CD4-positive, alpha-beta T cell treated with Interleukin-15 for 4 hours (primary cell): Measurements from ENCODE around the gene SETBP1.

Experiments
- DNase-seq: peaks from one replicate; pipeline ENCODE4 v3.0.0-alpha.2; 2020; ENCODE audit warnings: low spot score

SETBP1 gene

DNA sequence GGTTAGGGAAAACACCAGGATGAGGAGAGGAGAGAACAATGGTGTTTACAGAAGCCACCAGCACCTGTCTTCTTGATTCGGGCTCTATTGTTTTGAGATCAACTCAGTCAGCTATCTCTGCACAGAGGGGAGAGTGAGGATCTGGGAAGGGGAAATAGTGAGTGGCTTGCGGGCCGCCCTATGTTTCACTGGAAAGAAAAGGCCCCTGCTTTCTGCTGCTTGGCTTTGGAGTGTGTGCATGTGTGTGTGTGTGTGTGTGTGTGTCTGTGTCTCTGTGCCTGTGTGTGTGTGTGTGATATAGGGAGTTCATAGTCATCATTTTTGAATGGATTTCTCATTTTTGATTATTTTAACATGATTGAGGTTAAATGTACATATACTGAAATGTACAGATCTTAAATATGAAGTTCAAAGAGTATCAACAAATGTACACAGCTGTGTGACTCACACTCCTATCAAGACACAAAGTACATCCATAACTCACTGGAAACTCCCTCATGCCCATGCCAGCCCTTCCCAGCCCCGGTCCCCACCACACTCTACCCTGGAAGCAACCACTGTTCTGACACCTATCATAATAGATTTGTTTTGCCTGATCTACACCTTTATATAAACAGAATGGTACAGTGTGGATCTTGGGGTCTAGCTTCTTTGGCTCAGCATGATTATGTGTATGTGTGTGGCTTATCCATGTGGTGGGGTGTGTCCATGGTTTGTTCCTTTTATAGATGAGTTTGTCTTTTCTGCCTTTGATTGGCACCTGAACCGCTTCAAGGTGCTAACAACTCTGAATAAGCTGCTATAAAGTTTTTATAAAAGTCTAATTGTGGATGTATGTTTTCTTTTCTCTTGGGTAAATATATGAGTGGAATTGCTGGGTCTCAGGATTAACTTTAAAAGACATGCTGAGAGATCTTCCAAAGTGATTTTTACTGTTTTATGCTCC is 258.3 kb downstream of the SETBP1 start:
- DNase-seq: no peak

- no peak for DNase-seq
These were observed 260.8 kb downstream of the SETBP1 start for GRCh38 chr18:44941516-44941915.

DNA sequence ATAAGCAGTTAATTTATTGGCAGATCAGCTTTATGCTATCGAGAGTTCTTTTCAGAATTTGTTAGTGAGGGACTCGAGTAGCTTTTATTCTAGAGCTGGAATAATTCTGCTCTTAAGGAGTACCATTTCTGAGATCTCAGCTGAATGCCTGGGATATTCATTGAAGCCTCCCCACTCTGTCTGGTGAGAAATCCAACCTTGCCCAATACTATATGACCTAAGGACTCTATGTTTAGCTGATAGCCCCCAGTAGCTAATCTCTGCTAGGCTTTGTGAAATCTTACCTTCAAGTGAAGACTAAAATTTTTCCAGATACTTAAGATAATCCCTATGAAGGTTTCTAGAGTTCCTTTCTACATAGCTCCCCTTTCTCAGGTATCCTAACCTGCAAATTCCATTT is 261.4 kb downstream of the SETBP1 start:
- DNase-seq: no peak

DNA sequence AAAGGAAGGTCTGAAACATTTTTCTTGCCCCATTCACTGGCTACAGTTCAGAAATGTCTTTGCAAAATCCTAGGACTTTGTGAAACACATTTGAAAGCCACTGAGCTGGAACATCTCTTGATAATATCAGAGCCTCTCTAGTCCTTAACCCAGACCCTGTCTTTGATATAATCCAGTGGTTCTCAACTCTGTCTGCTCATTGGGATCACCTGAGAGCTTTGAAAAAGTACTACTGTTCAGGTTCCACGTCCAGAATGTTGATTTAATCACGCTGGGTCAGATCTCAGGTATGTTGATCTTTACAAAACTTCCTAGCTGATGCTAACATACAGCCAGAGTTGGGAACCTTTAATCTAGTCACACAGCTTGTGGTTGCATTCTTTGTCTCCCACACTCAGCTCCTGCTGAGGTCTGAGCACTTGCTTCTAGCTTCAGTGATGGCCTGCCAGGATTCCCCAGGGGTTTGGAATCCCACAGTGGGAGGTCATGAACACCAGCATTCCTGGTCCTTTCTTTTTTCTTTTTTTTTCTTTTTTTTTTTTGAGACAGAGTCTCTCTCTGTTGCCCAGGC is 262.7 kb downstream of the SETBP1 start:
- DNase-seq: no peak

DNA sequence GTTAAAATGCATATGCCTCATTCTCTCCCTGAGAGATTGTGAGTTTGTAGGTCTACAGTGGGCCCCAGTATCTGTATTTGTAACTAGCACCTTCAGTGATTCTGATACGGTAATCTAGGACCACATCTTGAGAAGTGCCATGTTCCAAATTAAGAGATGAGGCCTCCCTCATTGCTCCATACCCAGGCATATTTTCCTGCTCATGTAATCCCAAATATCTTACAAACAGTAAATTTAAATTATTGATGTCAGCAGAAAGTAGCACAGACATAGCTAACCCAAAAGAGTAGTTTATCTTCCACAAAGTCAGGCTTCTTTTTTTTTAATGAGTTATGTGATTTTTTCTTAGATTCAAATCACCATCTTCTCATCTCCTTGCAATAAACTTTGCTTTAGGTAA is 263.8 kb downstream of the SETBP1 start:
- DNase-seq: no peak

GRCh38 chr18:44945888-44946401 is 265.3 kb downstream of the SETBP1 start:
- no peak for DNase-seq

GRCh38 chr18:44946529-44947113 is 265.9 kb downstream of the SETBP1 start:
- DNase-seq: no peak

- no peak for DNase-seq
These were observed 269.3 kb downstream of the SETBP1 start for GRCh38 chr18:44949967-44950366.

- no peak for DNase-seq
These were observed 270.1 kb downstream of the SETBP1 start for GRCh38 chr18:44950685-44951195.

- no peak for DNase-seq
These were observed 271.1 kb downstream of the SETBP1 start for GRCh38 chr18:44951748-44952147.

DNA sequence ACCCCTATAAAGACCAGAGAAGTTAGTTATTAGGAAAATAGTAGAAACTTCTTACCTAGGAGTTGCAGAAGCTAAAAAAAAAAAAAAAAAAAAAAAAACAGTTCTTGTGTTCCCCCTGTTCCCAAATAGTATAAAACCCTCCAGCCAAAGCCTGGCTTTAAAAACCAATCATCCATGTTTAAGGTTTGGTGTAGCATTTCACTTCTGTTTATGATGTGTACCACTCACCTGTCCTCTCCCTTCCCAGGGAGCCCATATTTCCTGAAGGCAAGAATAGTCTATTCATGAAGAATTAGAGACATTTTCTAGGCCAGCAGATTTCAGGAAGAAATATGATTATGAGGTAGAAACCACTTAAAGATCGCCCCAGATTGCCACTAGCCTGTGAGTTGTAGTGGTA is 273.6 kb downstream of the SETBP1 start:
- no peak for DNase-seq

- DNase-seq: no peak
These were observed 275.1 kb downstream of the SETBP1 start for GRCh38 chr18:44955825-44956224.

- no peak for DNase-seq
These were observed 276.3 kb downstream of the SETBP1 start for GRCh38 chr18:44957025-44957424.

DNA sequence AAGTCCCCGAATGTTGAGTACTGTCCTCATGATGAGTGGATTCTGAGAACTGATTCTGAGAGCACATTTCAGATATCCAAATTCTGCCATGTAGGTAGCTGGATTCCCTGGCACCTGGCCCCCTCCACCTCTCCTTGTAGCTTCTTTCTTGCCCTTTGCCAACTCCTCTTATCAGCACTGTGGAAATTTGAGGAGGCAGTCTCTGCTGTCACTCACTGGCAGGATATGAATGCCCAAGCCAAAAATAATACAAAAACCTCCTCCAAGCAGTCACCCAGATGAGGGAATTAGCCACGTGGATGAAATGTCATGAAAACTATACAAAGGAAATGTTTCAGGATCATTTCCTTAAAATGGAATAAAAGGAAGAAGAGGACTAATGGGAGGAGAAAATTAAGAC is 276.8 kb downstream of the SETBP1 start:
- no peak for DNase-seq

DNA sequence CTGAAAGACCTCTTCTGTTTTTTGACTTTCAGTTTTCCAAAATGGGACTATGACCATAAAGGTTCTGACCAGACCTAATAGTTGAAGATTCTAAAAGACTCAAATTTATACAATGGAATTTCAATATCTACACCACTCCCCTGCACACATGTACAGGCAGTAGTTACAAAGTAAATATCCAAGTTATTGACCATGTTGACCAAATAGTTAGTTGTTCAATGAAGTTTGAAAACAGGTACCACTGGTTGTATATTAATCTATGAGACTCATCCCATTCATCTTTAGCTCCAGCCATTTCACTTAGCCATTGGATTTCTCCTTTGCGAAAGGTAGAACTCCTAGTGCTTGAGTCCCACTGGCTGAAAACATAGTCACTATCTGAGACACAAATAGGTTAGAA is 277.4 kb downstream of the SETBP1 start:
- DNase-seq: no peak

- no peak for DNase-seq
These were observed 277.8 kb downstream of the SETBP1 start for GRCh38 chr18:44958455-44958854.

- DNase-seq: no peak
These were observed 278.3 kb downstream of the SETBP1 start for GRCh38 chr18:44959013-44959412.

DNA sequence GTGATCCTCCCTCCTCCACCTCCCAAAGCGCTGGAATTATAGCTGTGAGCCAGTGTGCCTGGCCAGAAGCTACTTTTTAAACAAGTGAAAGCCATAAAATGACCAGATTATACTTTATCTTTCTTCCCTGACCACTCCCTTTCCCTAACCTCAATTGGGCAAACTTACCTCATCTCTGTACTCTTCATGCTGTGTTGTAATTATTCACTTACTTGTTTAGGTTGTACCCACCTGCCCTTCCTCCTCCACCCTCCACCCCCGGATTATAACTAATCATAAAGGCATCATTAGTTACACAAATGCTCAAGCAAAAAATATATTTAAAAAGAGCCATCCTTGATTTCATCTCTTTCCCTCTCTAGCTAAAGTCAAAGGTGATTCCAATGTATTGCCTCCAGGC is 279.9 kb downstream of the SETBP1 start:
- DNase-seq: no peak

DNA sequence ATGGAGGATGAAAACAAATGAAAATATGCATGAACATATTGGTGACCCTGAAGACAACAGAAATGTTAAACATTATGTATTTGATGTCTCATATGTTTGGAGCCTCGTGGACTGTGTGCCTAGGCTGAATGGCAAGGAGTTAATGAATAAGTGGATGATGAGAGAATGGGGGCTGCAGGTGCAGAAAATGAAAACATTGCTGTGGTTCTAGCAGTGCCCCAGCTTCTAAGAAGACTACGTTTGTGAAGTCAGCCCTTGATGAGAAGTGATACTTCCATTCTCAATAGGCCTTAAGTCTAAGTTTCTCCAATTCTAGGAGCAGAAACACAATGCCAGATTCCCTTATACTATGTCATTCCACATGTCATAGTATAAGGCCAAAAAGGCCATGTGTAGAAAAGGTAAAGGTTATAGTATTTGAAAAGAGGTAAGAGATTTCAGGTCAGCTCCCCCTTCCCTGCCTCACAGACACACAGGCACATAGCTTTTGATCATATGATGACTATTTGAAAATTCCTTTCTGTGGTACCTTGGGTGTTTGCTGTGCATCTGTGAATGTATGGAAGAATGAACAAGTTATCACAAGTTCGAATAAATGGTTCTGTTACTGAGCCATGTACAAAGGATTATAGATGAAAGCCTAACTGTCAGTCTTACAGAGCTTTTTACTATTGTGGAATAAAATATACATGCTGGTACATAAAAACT is 280.8 kb downstream of the SETBP1 start:
- no peak for DNase-seq

DNA sequence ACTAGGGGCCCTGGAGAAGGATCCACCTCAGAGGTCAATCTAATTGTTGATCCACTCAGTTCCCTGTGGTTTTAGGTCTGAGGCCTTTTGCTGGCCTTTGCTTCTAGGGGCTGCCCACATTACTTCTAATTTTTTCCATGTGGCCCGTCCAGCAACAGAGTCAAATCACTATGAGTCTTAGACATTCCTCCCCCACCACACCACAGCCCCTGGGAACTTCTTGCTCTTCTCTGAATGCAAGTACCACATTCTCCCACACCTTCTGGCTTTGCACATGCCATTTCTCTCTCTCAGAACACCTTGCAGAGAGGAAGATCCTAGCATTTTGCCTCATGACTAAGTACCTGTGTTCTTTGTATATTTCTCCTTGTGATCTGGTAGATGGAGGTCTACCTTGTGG is 286.9 kb downstream of the SETBP1 start:
- DNase-seq: no peak

DNA sequence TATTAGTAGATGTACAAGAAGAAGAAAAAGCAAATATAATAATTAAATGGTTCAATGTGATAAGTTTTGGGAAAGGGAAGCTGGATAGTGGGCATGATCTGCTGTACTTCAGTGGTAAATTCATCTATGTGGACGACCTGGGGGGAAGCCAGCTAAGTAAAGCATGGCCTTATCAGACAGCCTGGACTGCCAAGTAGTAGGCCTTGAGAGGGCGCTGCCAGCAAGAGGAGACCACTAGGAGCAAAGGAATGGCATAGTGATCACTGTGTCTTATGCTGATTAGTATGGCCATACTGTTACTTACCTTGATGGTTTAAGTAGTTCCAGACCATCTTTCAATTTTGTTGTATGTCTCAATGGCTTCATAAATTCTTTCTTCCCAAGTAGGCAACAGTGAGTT is 287.6 kb downstream of the SETBP1 start:
- no peak for DNase-seq

GRCh38 chr18:44969214-44969795 is 288.6 kb downstream of the SETBP1 start:
- DNase-seq: no peak
